HuH-7.5 (cell line): ENCODE results near the gene NME4.
"Not testable (repeated sequence)": the region's sequence is repeated elsewhere in the genome, so short reads cannot be mapped to it uniquely, and the experiment has no call there.

Experiments used
- DNase-seq: peaks from one replicate; pipeline ENCODE4 v3.0.0; 2011; ENCODE audit warnings: low spot score

Gene NME4

GRCh38 chr16:397135-397661, at the start of gene NME4:
TSS of gene NME4 (plus strand) at chr16:397199. CDS start at chr16:397223, 24 bp downstream.
- DNase-seq = no peak

- DNase-seq = no peak
Observed at GRCh38 chr16:347203-347602, 49.8 kb upstream of the NME4 start.

GRCh38 chr16:348495-348894, 48.5 kb upstream of the NME4 start:
- DNase-seq = not testable (repeated sequence)

- DNase-seq = no peak
Observed at GRCh38 chr16:349211-349610, 47.8 kb upstream of the NME4 start.

- no peak for DNase-seq
Observed at GRCh38 chr16:350203-350602, 46.8 kb upstream of the NME4 start.

GRCh38 chr16:351804-352520, 45.0 kb upstream of the NME4 start:
- peak; percentile 56 for DNase-seq

- DNase-seq = peak; percentile 83
Observed at GRCh38 chr16:352547-353403, 44.2 kb upstream of the NME4 start, which contains the start of gene AXIN1. TSS of gene AXIN1 (minus strand) at chr16:352723. CDS start at chr16:347025, 5,698 bp downstream.

- no peak for DNase-seq
Observed at GRCh38 chr16:353404-354290, 43.4 kb upstream of the NME4 start.

GRCh38 chr16:354291-354881, 42.6 kb upstream of the NME4 start:
- DNase-seq = no peak

GRCh38 chr16:354971-355461, 42.0 kb upstream of the NME4 start:
- no peak for DNase-seq

GRCh38 chr16:356741-357140, 40.3 kb upstream of the NME4 start:
- DNase-seq = no peak

- DNase-seq = no peak
Observed at GRCh38 chr16:359067-359763, 37.8 kb upstream of the NME4 start.

GRCh38 chr16:359871-360697, 36.9 kb upstream of the NME4 start:
- no peak for DNase-seq

- no peak for DNase-seq
Observed at GRCh38 chr16:360698-361336, 36.2 kb upstream of the NME4 start.

- DNase-seq = no peak
Observed at GRCh38 chr16:361341-361871, 35.6 kb upstream of the NME4 start.

GRCh38 chr16:361872-362701, 34.9 kb upstream of the NME4 start:
- peak; percentile 97 for DNase-seq

- DNase-seq = not testable (repeated sequence)
Observed at GRCh38 chr16:362702-362999, 34.3 kb upstream of the NME4 start.

GRCh38 chr16:363110-363765, 33.8 kb upstream of the NME4 start:
- DNase-seq = no peak
